Thyroid gland (tissue), 4 donors: ENCODE results near the gene MYH8.

Experiments
- CTCF ChIP-seq, 6 experiments: fragments of 200-600 bp in 3 of 6; fragments of 450-650 bp in 3 of 6; sonication (generic) in 3 of 6; IDR thresholded peaks; one replicate each; pipeline ENCODE4 v1.5.1; 2016 to 2019; ENCODE audit warnings: antibody characterized with exemption in 6 of 6, mild to moderate bottlenecking in 2 of 6, inconsistent platforms in 1 of 6, moderate library complexity in 1 of 6
- POLR2A ChIP-seq, 2 donors: fragments of 450-650 bp; IDR thresholded peaks; one replicate each; pipeline ENCODE4 v1.6.1; 2017; ENCODE audit warnings: antibody characterized with exemption in 2 of 2, mild to moderate bottlenecking in 2 of 2, moderate library complexity in 1 of 2

DNA sequence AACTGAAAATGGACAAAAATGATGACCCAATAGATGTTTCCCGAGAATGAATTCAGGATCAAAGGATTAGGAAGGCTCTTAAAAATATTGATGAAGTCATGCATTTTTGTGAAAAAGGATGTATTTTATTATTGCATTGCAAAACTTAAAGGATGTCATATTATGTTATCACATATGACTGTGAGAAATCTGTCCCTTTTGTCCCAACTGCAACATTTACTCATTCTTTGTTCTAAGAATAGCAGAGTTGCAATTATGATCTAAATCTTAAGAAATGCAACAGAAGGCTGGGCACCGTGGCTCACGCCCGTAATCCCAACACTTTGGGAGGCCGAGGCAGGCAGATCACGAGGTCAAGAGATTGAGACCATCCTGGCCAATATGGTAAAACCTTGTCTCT, 35.9 kb downstream of the MYH8 start:
- TF ChIP-seq CTCF (IDR thresholded peaks at IDR 0.05) (no peak), POLR2A (IDR thresholded peaks at IDR 0.05) (no peak)
